ENCODE measurements around the gene PPIH.

- TF ChIP-seq CTCF (conservative IDR thresholded peaks at IDR 0.05; ENCODE audit: low read depth, low read length) (no peak), EZH2 (IDR thresholded peaks at IDR 0.05; ENCODE audit: borderline replicate concordance, low read depth, low read length, poor library complexity, severe bottlenecking) (no peak)
Observed at GRCh38 chr1:42670425-42670824, 12.2 kb downstream of the PPIH start.
